Mucosa of rectum (tissue), 2 donors: ENCODE data around the gene APBB2.

Source experiments
- H3K27ac ChIP-seq, 2 donors: one replicate each; pipeline ENCODE4 v1.7.0; 2013; ENCODE audit warnings: inconsistent platforms in 2 of 2, low read depth in 2 of 2, low read length in 2 of 2
- H3K27me3 ChIP-seq, 2 donors: one replicate each; pipeline ENCODE4 v1.7.0; 2013; ENCODE audit warnings: low read length in 2 of 2; ENCODE audit not compliant: control insufficient read depth in 2 of 2, insufficient read depth in 2 of 2
- H3K36me3 ChIP-seq, 2 donors: one replicate each; pipeline ENCODE4 v1.7.0; 2013; ENCODE audit warnings: low read length in 2 of 2; ENCODE audit not compliant: control insufficient read depth in 2 of 2, insufficient read depth in 2 of 2
- H3K4me1 ChIP-seq, 2 donors: one replicate each; pipeline ENCODE4 v1.7.0; 2013; ENCODE audit warnings: low read length in 2 of 2, mild to moderate bottlenecking in 1 of 2; ENCODE audit not compliant: control insufficient read depth in 2 of 2, insufficient read depth in 2 of 2
- H3K4me3 ChIP-seq, 2 donors: one replicate each; pipeline ENCODE4 v1.7.0; 2013; ENCODE audit warnings: low read length in 2 of 2
- H3K9ac ChIP-seq, 2 donors: one replicate each; pipeline ENCODE4 v1.7.0; 2013; ENCODE audit warnings: low read length in 2 of 2, low read depth in 1 of 2, mild to moderate bottlenecking in 1 of 2
- H3K9me3 ChIP-seq, 2 donors: one replicate each; pipeline ENCODE4 v1.7.0; 2013; ENCODE audit warnings: low read length in 2 of 2; ENCODE audit not compliant: control insufficient read depth in 2 of 2
- donor health status: healthy.
- donor health status: Normal muscosa, but diverticular disease.

The APBB2 gene

GRCh38 chr4:41207291-41207831 is 7.0 kb downstream of the APBB2 start:
- H3K9me3 ChIP-seq = no peaks in the 10 kb centered on the region
- H3K27ac ChIP-seq = no peak overlapping the region
- H3K36me3 ChIP-seq = no peaks in the 10 kb centered on the region
- no peaks in the 10 kb centered on the region for H3K27me3 ChIP-seq
- H3K4me3 ChIP-seq = no peak overlapping the region
- H3K9ac ChIP-seq = no peak overlapping the region
- H3K4me1 ChIP-seq = peaks cover 5 to 16% of the 10 kb centered on the region in 2 donors

- Histone ChIP-seq H3K27me3 (no peaks in the 10 kb centered on the region), H3K27ac (no peak overlapping the region), H3K9ac (no peak overlapping the region), H3K4me1 (peaks cover 5 to 14% of the 10 kb centered on the region in 2 donors), H3K4me3 (no peak overlapping the region), H3K9me3 (no peaks in the 10 kb centered on the region), H3K36me3 (no peaks in the 10 kb centered on the region)
These were observed 8.4 kb downstream of the APBB2 start for GRCh38 chr4:41205854-41206460.

GRCh38 chr4:41205130-41205529 is 9.2 kb downstream of the APBB2 start:
- peaks cover 3 to 14% of the 10 kb centered on the region in 2 donors for H3K4me1 ChIP-seq
- H3K27ac ChIP-seq = no peak overlapping the region
- no peaks in the 10 kb centered on the region for H3K9me3 ChIP-seq
- no peak overlapping the region for H3K9ac ChIP-seq
- no peak overlapping the region for H3K4me3 ChIP-seq
- no peaks in the 10 kb centered on the region for H3K27me3 ChIP-seq
- no peaks in the 10 kb centered on the region for H3K36me3 ChIP-seq

GRCh38 chr4:41204400-41204978 is 9.9 kb downstream of the APBB2 start:
- Histone ChIP-seq H3K4me3 (peak overlapping the region in 1 of 2 donors; percentile 16), H3K9me3 (no peaks in the 10 kb centered on the region), H3K4me1 (peaks cover 0 to 8% of the 10 kb centered on the region in 2 donors), H3K27me3 (no peaks in the 10 kb centered on the region), H3K27ac (peak overlapping the region in 1 of 2 donors; percentile 17), H3K36me3 (no peaks in the 10 kb centered on the region), H3K9ac (no peak overlapping the region)

- no peaks in the 10 kb centered on the region for H3K27me3 ChIP-seq
- peak overlapping the region in 1 of 2 donors; percentile 16 for H3K4me3 ChIP-seq
- peak overlapping the region in 1 of 2 donors; percentile 17 for H3K27ac ChIP-seq
- peaks cover 0 to 8% of the 10 kb centered on the region in 2 donors for H3K4me1 ChIP-seq
- no peak overlapping the region for H3K9ac ChIP-seq
- no peaks in the 10 kb centered on the region for H3K9me3 ChIP-seq
- no peaks in the 10 kb centered on the region for H3K36me3 ChIP-seq
These were observed 10.5 kb downstream of the APBB2 start for GRCh38 chr4:41203841-41204240.

GRCh38 chr4:41202820-41203568 is 11.3 kb downstream of the APBB2 start:
- H3K36me3 ChIP-seq = no peaks in the 10 kb centered on the region
- H3K27ac ChIP-seq = no peak overlapping the region
- H3K4me1 ChIP-seq = peaks cover 0 to 8% of the 10 kb centered on the region in 2 donors
- no peak overlapping the region for H3K4me3 ChIP-seq
- H3K9ac ChIP-seq = no peak overlapping the region
- no peaks in the 10 kb centered on the region for H3K9me3 ChIP-seq
- H3K27me3 ChIP-seq = no peaks in the 10 kb centered on the region

GRCh38 chr4:41202356-41202755 is 12.0 kb downstream of the APBB2 start:
- H3K9me3 ChIP-seq = no peaks in the 10 kb centered on the region
- H3K4me3 ChIP-seq = no peak overlapping the region
- H3K27me3 ChIP-seq = no peaks in the 10 kb centered on the region
- H3K9ac ChIP-seq = no peak overlapping the region
- peaks cover 0 to 8% of the 10 kb centered on the region in 2 donors for H3K4me1 ChIP-seq
- no peaks in the 10 kb centered on the region for H3K36me3 ChIP-seq
- H3K27ac ChIP-seq = no peak overlapping the region

- Histone ChIP-seq H3K4me3 (no peak overlapping the region), H3K4me1 (peaks cover 0 to 8% of the 10 kb centered on the region in 2 donors), H3K27ac (no peak overlapping the region), H3K36me3 (no peaks in the 10 kb centered on the region), H3K27me3 (no peaks in the 10 kb centered on the region), H3K9me3 (no peaks in the 10 kb centered on the region), H3K9ac (no peak overlapping the region)
These were observed 13.8 kb downstream of the APBB2 start for GRCh38 chr4:41200486-41201017.

GRCh38 chr4:41199788-41200187 is 14.6 kb downstream of the APBB2 start:
- H3K27me3 ChIP-seq = no peaks in the 10 kb centered on the region
- no peak overlapping the region for H3K9ac ChIP-seq
- no peaks in the 10 kb centered on the region for H3K9me3 ChIP-seq
- peaks cover 0 to 8% of the 10 kb centered on the region in 2 donors for H3K4me1 ChIP-seq
- H3K36me3 ChIP-seq = no peaks in the 10 kb centered on the region
- H3K27ac ChIP-seq = no peak overlapping the region
- H3K4me3 ChIP-seq = no peak overlapping the region

- H3K36me3 ChIP-seq = no peaks in the 10 kb centered on the region
- no peak overlapping the region for H3K27ac ChIP-seq
These were observed 16.3 kb downstream of the APBB2 start for GRCh38 chr4:41197996-41198395.

More at GRCh38 chr4:41197996-41198395, 16.3 kb downstream of the APBB2 start:
- no peaks in the 10 kb centered on the region for H3K9me3 ChIP-seq
- no peak overlapping the region for H3K9ac ChIP-seq
- no peak overlapping the region for H3K4me3 ChIP-seq
- no peaks in the 10 kb centered on the region for H3K27me3 ChIP-seq
- H3K4me1 ChIP-seq = no peaks in the 10 kb centered on the region
